HepG2 (cell line): ENCODE results near the gene DAB1. TPM values are rescaled to one million over a fixed set of nuclear protein-coding genes. Genes with fewer than 3 reads are reported as not detected.
A peak's percentile ranks its signal among the peaks of the same experiment; 100 is the strongest.

Experiments used
- ATAC-seq: fragments of 200-7000 bp; cut with Tn5 transposase; 3 replicates; pipeline ENCODE4 v1.9.1; 2020; ENCODE audit warnings: mild to moderate bottlenecking, moderate library complexity
- BruUV-seq: library from RNA; stranded (reverse); fragments of 400-500 nt; replicated peaks from 2 replicates; lab custom pipeline; 2021; lab: Mats Ljungman, UMichigan
- CTCF ChIA-PET: fragments of 300-600 bp; formaldehyde crosslinking; extraction: SDS; loops from one replicate; lab custom pipeline; 2021; ENCODE audit warnings: low total read pairs, inconsistent platforms, low intra/inter-chr PET ratio; lab: Yijun Ruan, JAX
- POLR2A ChIA-PET: fragments of 350-600 bp; sonication (Branson Sonifier 250); formaldehyde crosslinking; loops from one replicate; lab custom pipeline; 2020; ENCODE audit warnings: antibody characterized with exemption, inconsistent platforms; lab: Yijun Ruan, JAX
- DNase-seq: peaks from one replicate; pipeline ENCODE4 v3.0.0-alpha.2; 2015; ENCODE audit warnings: low spot score
- FAIRE-seq: peaks from 3 replicates; lab custom pipeline; 2011; peaks lifted over from hg19 to GRCh38; lab: Jason Lieb, UNC
- H2AFZ ChIP-seq: one replicate; pipeline ENCODE4 v1.6.1; 2011; ENCODE audit warnings: low read length, inconsistent platforms
- H3K27ac ChIP-seq: fragments of 300-600 bp; 3 replicates; pipeline ENCODE4 v1.8.0; 2011; ENCODE audit warnings: mixed run types, mild to moderate bottlenecking, mixed read lengths, low read length, inconsistent platforms; ENCODE audit not compliant: insufficient read depth; ENCODE audit errors: extremely low read length
- H3K27me3 ChIP-seq, 2 experiments: fragments of 200-600 bp in 1 of 2; 2 replicates in 1 of 2; 3 replicates in 1 of 2; pipeline versions ENCODE4 v1.6.0 to v1.8.0; 2011; ENCODE audit warnings: low read length in 2 of 2, mild to moderate bottlenecking in 2 of 2, moderate library complexity in 2 of 2, inconsistent platforms in 1 of 2; ENCODE audit not compliant: insufficient read depth in 2 of 2, control insufficient read depth in 1 of 2
- H3K36me3 ChIP-seq, 2 experiments: fragments of 200-600 bp in 1 of 2; replicated peaks in 1 of 2; 2 replicates in 1 of 2; 3 replicates in 1 of 2; pipeline versions ENCODE4 v1.5.1 to v1.8.0; 2011; ENCODE audit warnings: low read length in 2 of 2, inconsistent platforms in 1 of 2; ENCODE audit not compliant: insufficient read depth in 2 of 2, control insufficient read depth in 1 of 2
- H3K4me1 ChIP-seq: 2 replicates; pipeline ENCODE4 v1.5.1; 2012; ENCODE audit warnings: low read length, inconsistent platforms; ENCODE audit not compliant: insufficient read depth
- H3K4me2 ChIP-seq: 2 replicates; pipeline ENCODE4 v1.6.0; 2011; ENCODE audit warnings: low read depth, low read length, inconsistent platforms
- H3K4me3 ChIP-seq, 3 experiments: fragments of 200-600 bp in 1 of 3; sonication (generic), shearing (Covaris generic) in 1 of 3; replicated peaks in 1 of 3; 2 replicates each; pipeline ENCODE4 v1.5.1; 2011 to 2016; ENCODE audit warnings: low read length in 3 of 3, inconsistent platforms in 2 of 3, low read depth in 2 of 3, mild to moderate bottlenecking in 2 of 3, control low read depth in 1 of 3, mixed read lengths in 1 of 3; ENCODE audit not compliant: insufficient read depth in 1 of 3
- H3K79me2 ChIP-seq: one replicate; pipeline ENCODE4 v1.6.1; 2011; ENCODE audit warnings: low read length, inconsistent platforms; ENCODE audit not compliant: insufficient read depth
- H3K9ac ChIP-seq: 2 replicates; pipeline ENCODE4 v1.6.0; 2011; ENCODE audit warnings: mild to moderate bottlenecking, low read depth, low read length, inconsistent platforms; ENCODE audit not compliant: insufficient read depth
- H3K9me3 ChIP-seq: 2 replicates; pipeline ENCODE4 v1.5.1; 2012; ENCODE audit warnings: mild to moderate bottlenecking, low read length
- H4K20me1 ChIP-seq: 2 replicates; pipeline ENCODE4 v1.6.0; 2011; ENCODE audit warnings: inconsistent platforms, mild to moderate bottlenecking, low read length, moderate library complexity; ENCODE audit not compliant: insufficient read depth
- HNF4A ChIP-seq: sonication (generic); formaldehyde crosslinking; IDR thresholded peaks from 2 replicates; pipeline ENCODE4 v1.4.0; 2020; ENCODE audit warnings: missing genetic modification reagents
- KDM1A ChIP-seq: IDR thresholded peaks from 2 replicates; pipeline ENCODE4 v1.6.1; 2016; ENCODE audit warnings: missing compliant biosample characterization
- KDM5A ChIP-seq: fragments of 200-600 bp; sonication (generic); IDR thresholded peaks from 2 replicates; pipeline ENCODE4 v1.7.0; 2018; ENCODE audit warnings: antibody characterized with exemption, mild to moderate bottlenecking, low read length, borderline replicate concordance
- RCOR2 ChIP-seq: IDR thresholded peaks from 2 replicates; pipeline ENCODE4 v1.6.1; 2016; ENCODE audit warnings: missing biosample characterization, missing genetic modification reagents
- SOX13 ChIP-seq, 3 experiments: fragments of 450-650 bp in 1 of 3; sonication (generic) in 1 of 3; formaldehyde crosslinking in 1 of 3; IDR thresholded peaks in 2 of 3; conservative IDR thresholded peaks in 1 of 3; 2 replicates each; pipeline versions ENCODE4 v1.5.0 to v1.6.1; 2016 to 2020; ENCODE audit warnings: antibody characterized with exemption in 1 of 3, mild to moderate bottlenecking in 1 of 3, missing compliant biosample characterization in 1 of 3, missing genetic modification reagents in 1 of 3, moderate library complexity in 1 of 3
- THAP11 ChIP-seq: IDR thresholded peaks from 2 replicates; pipeline ENCODE4 v1.6.1; 2016; ENCODE audit warnings: missing biosample characterization, missing genetic modification reagents
- TRIM24 ChIP-seq: sonication (generic); formaldehyde crosslinking; IDR thresholded peaks from 2 replicates; pipeline ENCODE4 v1.8.0; 2022; ENCODE audit warnings: mild to moderate bottlenecking, missing genetic modification reagents
- ZMYM3 ChIP-seq: sonication (generic); formaldehyde crosslinking; IDR thresholded peaks from 2 replicates; pipeline ENCODE4 v1.5.1; 2020; ENCODE audit warnings: mild to moderate bottlenecking, missing genetic modification reagents
- ZNF205 ChIP-seq: IDR thresholded peaks from 2 replicates; pipeline ENCODE4 v1.6.1; 2018; ENCODE audit warnings: missing biosample characterization, missing genetic modification reagents
- ZNF207 ChIP-seq: fragments of 450-650 bp; IDR thresholded peaks from 2 replicates; pipeline ENCODE4 v1.6.1; 2016; ENCODE audit warnings: antibody characterized with exemption, borderline replicate concordance
- ZNF543 ChIP-seq: sonication (generic); formaldehyde crosslinking; IDR thresholded peaks from 2 replicates; pipeline ENCODE4 v1.4.0; 2020; ENCODE audit warnings: mild to moderate bottlenecking, missing genetic modification reagents
- ZNF629 ChIP-seq: sonication (generic); formaldehyde crosslinking; conservative IDR thresholded peaks from 2 replicates; pipeline ENCODE4 v1.5.0; 2020; ENCODE audit warnings: missing genetic modification reagents
- ZNF7 ChIP-seq: IDR thresholded peaks from 2 replicates; pipeline ENCODE4 v1.6.1; 2016; ENCODE audit warnings: missing biosample characterization, missing genetic modification reagents
- ZNF776 ChIP-seq: sonication (generic); formaldehyde crosslinking; IDR thresholded peaks from 2 replicates; pipeline ENCODE4 v1.4.0; 2020; ENCODE audit warnings: mild to moderate bottlenecking, missing genetic modification reagents
- WGBS: methylation state at CpG from one replicate; pipeline ENCODE4 v1.1.6; 2017; ENCODE audit warnings: low lambda C conversion rate; 5-methylcytosine and 5-hydroxymethylcytosine counted together
- in situ Hi-C: cut with HindIII; loops from 2 replicates; pipeline ENCODE4 v1.10.0; 2017; ENCODE audit warnings: low pct_unique_long_range_greater_than_20kb; ENCODE audit not compliant: extremely low pct_ligation_motif_present
- intact Hi-C: fragments of 100-400 bp; cut with micrococcal nuclease; formaldehyde crosslinking; loops from one replicate; pipeline ENCODE4 v1.10.0; 2022; ENCODE audit not compliant: unreplicated experiment
- polyA plus RNA-seq, 8 experiments: library from polyadenylated mRNA; depleted of rRNA in 3 of 8; stranded (reverse) in 7 of 8; unstranded in 1 of 8; fragments of >200 nt; fragmentation: Illumina TruSeq in 4 of 8; extraction: Trizol in 4 of 8; gene quantifications; 2 replicates each; pipeline versions ENCODE4 v1.2.1 to v1.2.3, GENCODE V29; 2011 to 2016; ENCODE audit warnings: low read depth in 4 of 8, missing spikeins in 1 of 8, mixed read lengths in 1 of 8; ENCODE audit not compliant: insufficient read depth in 1 of 8
- total RNA-seq, 5 experiments: library from RNA; depleted of rRNA; stranded (reverse); fragments of >200 nt; fragmentation: Illumina TruSeq; extraction: Trizol; gene quantifications; 2 replicates each; pipeline ENCODE4 v1.2.3, GENCODE V29; 2016; ENCODE audit warnings: low read depth in 1 of 5
- TF ChIP-seq, protein P1 (sequence below): sonication (generic); formaldehyde crosslinking; IDR thresholded peaks from 2 replicates; pipeline ENCODE4; 2020; ENCODE audit warnings: missing genetic modification reagents, mild to moderate bottlenecking, borderline replicate concordance

The DAB1 gene
- total and polyA plus RNA-seq, 2 of the 13 experiments (the other 11 are each of a cell fraction or from before 2014, with no cell fraction given) = 0.04 to 0.13 TPM

DNA sequence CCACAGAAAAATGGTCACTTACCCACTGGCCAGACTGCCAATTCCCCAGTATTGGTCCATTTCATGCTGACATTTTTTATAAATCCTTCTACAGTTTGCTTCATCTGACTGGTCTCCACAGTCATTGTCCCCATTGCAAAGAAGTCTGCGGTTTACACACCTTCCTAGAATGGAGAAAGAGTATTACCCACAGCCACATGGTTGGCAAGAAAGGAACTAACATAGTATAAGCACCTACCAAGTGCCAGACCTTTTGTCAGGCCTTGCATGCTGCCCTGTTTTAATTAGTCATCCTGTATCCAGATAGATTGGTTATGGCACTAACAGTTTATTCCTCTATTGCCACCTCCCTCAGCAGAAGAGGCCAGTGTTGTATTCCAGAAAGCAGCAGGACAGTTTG, 469.2 kb downstream of the DAB1 start:
- peaks cover 76% of the 10 kb centered on the region for H3K4me1 ChIP-seq
- WGBS = 100% methylated on average over 1 of the region's 1 CpG
- H3K27me3 ChIP-seq = no peaks in the 10 kb centered on the region
- intact Hi-C loops = no loop called here
- in situ Hi-C loops = no loop called here
- H3K9ac ChIP-seq = no peak overlapping the region
- H3K4me2 ChIP-seq = no peak overlapping the region
- no peak for FAIRE-seq
- no TSS peak for BruUV-seq
- POLR2A ChIA-PET = no interaction called here
- CTCF ChIA-PET = no interaction called here
- H3K4me3 ChIP-seq = no peak overlapping the region
- no peaks in the 10 kb centered on the region for H3K9me3 ChIP-seq
- no peak for DNase-seq
- no peaks in the 10 kb centered on the region for H3K79me2 ChIP-seq
- no peaks in the 10 kb centered on the region for H3K36me3 ChIP-seq
- TF ChIP-seq KDM5A (no peak), ZNF543 (no peak), ZNF205 (CRISPR knock-in tag) (no peak)
- TF ChIP-seq, all 625 proteins: peak for 0
- ATAC-seq = no peak
- Histone ChIP-seq H2AFZ (no peak overlapping the region), H4K20me1 (no peaks in the 10 kb centered on the region), H3K27ac (no peak overlapping the region)

DNA sequence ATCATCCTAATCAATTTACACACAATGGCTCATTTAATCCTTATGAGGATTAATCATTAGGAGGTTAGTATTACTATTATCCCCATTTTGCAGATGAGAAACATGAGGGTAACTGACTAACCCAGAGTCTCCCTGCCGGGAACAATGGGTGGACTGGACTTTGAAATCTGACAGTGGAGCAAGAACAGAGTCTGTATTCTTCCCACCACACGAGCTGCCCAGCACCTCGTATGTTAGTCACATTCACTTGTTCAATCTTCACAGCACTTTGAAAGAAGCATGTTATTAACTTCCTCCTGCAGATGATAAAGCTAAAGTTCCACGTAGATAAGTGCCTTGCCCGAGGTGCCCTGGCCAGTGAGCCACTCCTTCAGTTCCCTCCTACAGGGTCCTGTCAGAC, 470.5 kb downstream of the DAB1 start:
- WGBS = 39% methylated on average over 4 of the region's 5 CpGs
- no peaks in the 10 kb centered on the region for H3K27me3 ChIP-seq
- H3K9ac ChIP-seq = no peak overlapping the region
- ATAC-seq = no peak
- BruUV-seq = no TSS peak
- no peak overlapping the region for H2AFZ ChIP-seq
- no peak overlapping the region for H3K4me2 ChIP-seq
- CTCF ChIA-PET = no interaction called here
- H3K27ac ChIP-seq = no peak overlapping the region
- in situ Hi-C loops (no loop called here), intact Hi-C loops (no loop called here)
- TF ChIP-seq ZNF7 (CRISPR knock-in tag) = peak; percentile 64; the same call in 1 of the 2 replicates
- TF ChIP-seq SOX13 (IDR thresholded peaks at IDR 0.05) = no peak
- peak in 1 of 2 experiments; percentile 55; a peak in 1 of 4 replicates for TF ChIP-seq SOX13 (CRISPR knock-in tag; conservative IDR thresholded peaks at IDR 0.05 in 1 of 2, IDR thresholded peaks at IDR 0.05 in 1 of 2)
- no peak for TF ChIP-seq TRIM24 (CRISPR knock-in tag)
- TF ChIP-seq RCOR2 = peak; percentile 62; the same call in 1 of the 2 replicates
- 0 out of 2 replicates have a peak, but pooled peaks have one; percentile 29 for TF ChIP-seq ZMYM3 (CRISPR knock-in tag)
- TF ChIP-seq, protein P1, sequence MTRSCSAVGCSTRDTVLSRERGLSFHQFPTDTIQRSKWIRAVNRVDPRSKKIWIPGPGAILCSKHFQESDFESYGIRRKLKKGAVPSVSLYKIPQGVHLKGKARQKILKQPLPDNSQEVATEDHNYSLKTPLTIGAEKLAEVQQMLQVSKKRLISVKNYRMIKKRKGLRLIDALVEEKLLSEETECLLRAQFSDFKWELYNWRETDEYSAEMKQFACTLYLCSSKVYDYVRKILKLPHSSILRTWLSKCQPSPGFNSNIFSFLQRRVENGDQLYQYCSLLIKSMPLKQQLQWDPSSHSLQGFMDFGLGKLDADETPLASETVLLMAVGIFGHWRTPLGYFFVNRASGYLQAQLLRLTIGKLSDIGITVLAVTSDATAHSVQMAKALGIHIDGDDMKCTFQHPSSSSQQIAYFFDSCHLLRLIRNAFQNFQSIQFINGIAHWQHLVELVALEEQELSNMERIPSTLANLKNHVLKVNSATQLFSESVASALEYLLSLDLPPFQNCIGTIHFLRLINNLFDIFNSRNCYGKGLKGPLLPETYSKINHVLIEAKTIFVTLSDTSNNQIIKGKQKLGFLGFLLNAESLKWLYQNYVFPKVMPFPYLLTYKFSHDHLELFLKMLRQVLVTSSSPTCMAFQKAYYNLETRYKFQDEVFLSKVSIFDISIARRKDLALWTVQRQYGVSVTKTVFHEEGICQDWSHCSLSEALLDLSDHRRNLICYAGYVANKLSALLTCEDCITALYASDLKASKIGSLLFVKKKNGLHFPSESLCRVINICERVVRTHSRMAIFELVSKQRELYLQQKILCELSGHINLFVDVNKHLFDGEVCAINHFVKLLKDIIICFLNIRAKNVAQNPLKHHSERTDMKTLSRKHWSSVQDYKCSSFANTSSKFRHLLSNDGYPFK (CRISPR knock-in tag) = no peak
- TF ChIP-seq ZNF629 (CRISPR knock-in tag) = peak; percentile 92
- TF ChIP-seq ZNF776 = no peak
- no peak for TF ChIP-seq ZNF207
- TF ChIP-seq THAP11 (CRISPR knock-in tag) = no peak
- TF ChIP-seq HNF4A (CRISPR knock-in tag) = peak; percentile 40; the same call in 1 of the 2 replicates
- peak; percentile 81; the same call in 1 of the 2 replicates for TF ChIP-seq KDM1A (CRISPR knock-in tag)
- no peak for FAIRE-seq
- peak; percentile 16 for DNase-seq
- H3K9me3 ChIP-seq = no peaks in the 10 kb centered on the region
- no peaks in the 10 kb centered on the region for H3K36me3 ChIP-seq
- H4K20me1 ChIP-seq = no peaks in the 10 kb centered on the region
- POLR2A ChIA-PET = no interaction called here
- H3K79me2 ChIP-seq = no peaks in the 10 kb centered on the region
- peaks cover 64% of the 10 kb centered on the region for H3K4me1 ChIP-seq
- no peak overlapping the region for H3K4me3 ChIP-seq
